ENCODE data around the gene FGD3.

DNA sequence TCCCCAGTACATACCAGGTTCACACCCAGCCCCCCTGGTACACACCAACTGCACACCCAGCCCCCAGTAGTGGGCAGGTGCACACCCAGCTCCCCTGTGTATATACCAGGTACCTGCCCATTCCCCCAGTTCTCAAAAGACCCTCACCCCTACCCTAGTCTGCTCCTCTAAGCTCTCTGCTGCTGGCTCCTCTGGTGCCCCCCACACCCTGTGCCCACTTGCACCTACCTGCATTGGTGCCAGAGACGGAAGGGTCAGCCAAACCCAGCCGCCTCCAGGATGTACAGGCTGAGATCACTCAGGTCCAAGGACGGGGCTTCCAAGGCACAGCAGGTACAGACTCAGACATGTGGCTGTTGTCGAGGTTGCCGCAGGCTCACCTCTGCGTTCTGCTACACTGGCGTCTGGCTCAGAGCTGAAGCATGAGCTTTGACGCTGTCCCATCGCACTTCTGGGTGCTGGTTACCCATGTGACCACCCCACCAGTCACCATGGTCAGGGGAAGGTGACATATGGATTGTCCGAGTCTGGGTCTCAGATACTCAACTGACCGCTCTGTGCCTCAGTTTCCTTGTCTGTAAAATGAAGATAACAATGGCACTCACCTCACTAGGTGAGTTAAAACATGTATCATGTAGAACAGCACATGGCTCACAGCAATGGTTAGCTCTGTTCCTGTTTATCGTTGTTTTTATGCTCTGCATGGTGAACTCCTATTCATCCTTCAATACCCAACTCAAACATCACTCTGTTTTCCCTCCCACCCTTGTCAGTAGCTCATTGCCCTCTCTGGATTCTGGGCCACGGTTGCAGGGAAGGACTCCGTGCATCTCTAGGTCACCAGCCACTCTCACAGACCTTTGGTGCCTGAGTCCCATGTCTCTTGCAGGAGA lies 65.9 kb downstream of the FGD3 start:
- no peak for TF ChIP-seq POLR2A (IDR thresholded peaks at IDR 0.05)
- TF ChIP-seq, protein P1, sequence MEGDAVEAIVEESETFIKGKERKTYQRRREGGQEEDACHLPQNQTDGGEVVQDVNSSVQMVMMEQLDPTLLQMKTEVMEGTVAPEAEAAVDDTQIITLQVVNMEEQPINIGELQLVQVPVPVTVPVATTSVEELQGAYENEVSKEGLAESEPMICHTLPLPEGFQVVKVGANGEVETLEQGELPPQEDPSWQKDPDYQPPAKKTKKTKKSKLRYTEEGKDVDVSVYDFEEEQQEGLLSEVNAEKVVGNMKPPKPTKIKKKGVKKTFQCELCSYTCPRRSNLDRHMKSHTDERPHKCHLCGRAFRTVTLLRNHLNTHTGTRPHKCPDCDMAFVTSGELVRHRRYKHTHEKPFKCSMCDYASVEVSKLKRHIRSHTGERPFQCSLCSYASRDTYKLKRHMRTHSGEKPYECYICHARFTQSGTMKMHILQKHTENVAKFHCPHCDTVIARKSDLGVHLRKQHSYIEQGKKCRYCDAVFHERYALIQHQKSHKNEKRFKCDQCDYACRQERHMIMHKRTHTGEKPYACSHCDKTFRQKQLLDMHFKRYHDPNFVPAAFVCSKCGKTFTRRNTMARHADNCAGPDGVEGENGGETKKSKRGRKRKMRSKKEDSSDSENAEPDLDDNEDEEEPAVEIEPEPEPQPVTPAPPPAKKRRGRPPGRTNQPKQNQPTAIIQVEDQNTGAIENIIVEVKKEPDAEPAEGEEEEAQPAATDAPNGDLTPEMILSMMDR (IDR thresholded peaks at IDR 0.05): no peak
